HK-2 (cell line): Measurements from ENCODE around the gene MTA1.
A peak's percentile ranks its signal among the peaks of the same experiment; 100 is the strongest.

Experiments
- DNase-seq: peaks from one replicate; pipeline ENCODE4 v3.0.0-alpha.2; 2018; ENCODE audit not compliant: unreplicated experiment

Gene MTA1

DNA sequence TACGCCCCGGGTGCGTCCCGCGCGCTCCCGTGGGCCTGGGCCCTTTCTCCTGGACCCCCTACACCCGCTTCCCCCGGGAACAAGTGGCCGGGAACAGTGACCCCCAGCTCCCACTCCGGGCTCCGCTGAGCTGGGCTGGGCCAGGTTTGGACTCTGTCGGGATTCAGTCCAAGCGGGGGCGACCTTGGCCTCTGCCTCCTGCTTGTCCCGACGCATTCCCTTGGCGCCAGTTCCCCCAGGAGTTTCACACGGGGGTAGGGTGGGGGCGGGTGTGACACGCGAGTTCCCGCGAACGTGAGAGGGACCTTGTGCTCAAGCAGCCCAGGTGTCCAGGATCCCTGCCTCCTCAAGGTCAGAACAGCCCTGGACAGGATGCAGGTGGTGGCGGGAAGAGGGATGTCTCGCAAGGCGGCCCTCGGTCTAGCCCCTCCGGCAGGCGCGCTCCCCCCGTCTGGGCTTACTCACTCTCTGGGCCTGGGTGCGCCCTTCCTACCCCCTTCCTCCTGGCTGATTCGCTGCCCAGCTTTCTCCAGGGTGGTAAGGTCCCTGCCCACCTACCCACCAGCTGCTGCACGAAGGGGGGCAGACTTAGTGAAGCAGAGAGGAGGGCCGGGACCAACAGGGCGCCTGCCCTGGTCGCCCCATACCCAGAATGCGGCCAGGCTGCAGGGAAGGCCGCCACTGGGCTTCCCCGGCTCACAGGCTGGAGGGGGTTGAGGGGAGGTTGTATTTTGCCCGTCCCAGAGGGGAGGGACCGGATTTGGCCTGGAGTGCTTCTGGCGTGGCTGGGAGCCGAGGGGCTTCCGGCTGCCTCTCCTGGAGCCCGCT lies 55.9 kb downstream of the MTA1 start:
- DNase-seq = peak; percentile 77

DNA sequence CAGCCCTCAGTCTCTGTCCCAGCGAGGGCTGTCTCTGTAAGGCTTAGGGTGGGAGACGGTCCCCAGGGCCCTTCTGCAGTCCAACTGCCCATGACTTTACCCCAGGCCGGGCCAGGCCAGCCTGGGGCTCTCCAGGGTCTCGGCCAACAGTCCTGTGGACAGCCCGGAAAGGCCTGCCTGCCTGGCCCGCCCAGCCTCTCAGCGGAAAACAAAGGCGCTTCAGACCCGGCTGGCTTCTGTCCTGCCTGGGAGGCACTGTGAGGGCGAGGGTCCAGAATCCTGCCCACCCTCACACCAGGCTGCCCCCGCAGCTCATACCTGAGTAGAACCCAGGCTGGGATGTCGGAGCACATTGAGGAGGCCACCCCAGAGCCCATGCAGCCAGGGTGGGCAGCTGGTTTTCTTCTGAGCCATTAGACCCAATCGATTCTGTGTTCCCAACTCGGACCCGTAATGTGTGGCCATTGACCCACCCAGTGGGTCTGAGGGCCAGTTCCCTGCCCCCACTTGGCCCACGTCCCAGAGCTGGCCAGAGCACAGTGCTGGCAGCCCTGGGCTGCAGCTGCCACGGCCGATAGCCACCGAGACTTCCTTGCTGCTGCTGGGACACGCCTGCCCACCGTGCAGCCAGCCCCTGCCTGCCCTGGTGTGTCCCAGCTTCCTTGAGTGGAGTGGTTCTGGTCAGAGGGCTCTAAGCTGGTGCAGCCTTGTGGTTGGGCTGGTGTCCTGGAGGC lies 56.6 kb downstream of the MTA1 start:
- DNase-seq = peak; percentile 75

DNA sequence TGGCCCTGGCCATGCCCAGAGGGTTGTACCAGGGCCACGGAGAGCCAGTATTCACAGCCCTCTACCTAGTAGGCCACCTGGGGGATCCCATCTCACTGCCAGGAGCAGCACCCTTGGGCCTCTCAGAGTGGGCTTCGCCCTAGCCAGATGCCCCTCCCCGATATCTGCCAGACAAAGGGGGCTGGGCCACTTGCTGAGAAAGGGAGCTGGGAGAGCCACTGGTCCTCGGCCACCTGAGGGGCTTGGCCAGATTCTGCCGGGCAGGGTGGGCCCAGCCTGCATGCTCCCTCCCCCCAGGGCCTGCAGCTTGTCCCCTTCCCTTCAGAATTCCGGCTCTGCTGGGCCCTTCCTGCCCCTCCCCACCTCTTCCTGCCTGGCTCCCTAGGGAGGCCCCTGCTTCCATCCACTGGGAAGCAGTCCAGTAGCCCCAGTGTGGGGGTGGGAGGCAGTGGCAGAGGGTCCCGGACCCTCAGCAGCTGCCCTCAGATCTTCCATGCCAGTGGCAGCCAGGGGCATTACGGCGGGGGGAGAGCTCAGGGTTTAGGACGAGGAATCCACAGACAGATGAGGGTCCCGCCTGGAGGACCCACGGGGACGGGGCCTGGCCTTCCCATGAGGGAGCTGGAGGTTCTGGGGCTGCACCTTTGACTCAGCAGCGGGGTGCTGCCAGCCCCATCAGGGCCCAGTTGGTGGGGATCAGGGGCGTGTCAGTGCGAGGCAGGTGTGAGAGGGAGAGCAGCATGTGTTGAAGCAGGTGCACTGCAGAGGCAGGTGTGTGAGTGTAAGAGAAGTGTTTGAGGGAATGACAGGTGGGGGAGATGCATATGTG lies 57.4 kb downstream of the MTA1 start:
- DNase-seq = no peak

DNA sequence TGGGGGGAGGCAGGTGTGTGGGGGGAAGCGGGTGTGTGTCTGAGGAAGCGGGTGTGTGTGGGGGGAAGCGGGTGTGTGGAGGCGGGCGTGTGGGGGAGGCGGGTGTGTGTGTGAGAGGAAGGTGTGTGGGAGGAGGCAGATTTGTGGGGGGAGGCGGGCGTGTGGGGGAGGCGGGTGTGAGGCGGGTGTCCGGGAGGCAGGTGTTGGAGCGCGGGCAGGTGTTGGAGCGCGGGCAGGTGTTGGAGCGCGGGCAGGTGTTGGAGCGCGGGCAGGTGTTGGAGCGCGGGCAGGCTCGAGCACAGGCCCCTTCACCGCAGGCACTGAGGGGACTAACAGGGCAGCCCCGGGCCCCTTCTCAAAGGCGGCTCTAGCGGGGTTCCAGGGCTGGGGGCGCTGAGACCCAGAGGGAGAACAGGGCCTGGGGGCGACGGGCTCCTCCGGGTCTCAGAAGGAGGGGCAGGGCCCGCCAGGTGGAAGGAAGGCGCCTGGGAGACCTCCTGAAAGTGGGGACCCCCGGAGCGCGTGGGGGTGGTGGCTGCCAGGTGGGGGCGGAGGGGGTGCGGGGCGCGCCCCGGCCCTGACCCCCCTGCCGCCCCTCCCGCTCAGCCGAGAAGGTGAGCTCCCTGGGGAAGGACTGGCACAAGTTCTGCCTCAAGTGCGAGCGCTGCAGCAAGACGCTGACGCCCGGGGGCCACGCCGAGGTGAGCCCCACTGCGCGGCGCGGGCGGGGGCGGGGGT lies 58.2 kb downstream of the MTA1 start:
- no peak for DNase-seq

DNA sequence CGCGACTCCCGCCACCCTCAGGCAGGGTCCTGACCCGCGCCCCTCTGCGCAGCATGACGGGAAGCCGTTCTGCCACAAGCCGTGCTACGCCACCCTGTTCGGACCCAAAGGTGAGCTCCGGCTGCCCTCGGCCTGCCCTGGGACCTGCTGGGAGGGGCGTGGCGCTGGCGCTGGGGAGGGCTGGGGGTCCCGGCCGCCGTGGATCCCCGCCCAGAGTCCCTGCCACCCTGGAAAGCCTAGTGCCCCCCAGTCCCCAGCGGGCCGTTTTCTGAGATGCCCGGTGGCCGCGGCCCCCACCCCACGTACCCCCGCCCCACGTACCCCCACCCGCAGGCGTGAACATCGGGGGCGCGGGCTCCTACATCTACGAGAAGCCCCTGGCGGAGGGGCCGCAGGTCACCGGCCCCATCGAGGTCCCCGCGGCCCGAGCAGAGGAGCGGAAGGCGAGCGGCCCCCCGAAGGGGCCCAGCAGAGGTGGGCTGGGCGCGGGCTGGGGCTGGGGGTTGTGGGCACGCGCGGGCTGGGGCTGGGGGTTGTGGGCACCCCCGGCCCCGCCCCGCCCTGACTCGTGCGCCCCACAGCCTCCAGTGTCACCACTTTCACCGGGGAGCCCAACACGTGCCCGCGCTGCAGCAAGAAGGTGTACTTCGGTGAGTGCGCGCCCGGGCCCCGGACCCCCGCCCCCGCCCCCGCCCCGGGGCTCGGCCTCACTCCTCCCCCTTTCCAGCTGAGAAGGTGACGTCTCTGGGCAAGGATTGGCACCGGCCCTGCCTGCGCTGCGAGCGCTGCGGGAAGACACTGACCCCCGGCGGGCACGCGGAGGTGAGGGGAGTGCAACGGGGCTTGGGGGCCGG lies 59.0 kb downstream of the MTA1 start:
- no peak for DNase-seq

DNA sequence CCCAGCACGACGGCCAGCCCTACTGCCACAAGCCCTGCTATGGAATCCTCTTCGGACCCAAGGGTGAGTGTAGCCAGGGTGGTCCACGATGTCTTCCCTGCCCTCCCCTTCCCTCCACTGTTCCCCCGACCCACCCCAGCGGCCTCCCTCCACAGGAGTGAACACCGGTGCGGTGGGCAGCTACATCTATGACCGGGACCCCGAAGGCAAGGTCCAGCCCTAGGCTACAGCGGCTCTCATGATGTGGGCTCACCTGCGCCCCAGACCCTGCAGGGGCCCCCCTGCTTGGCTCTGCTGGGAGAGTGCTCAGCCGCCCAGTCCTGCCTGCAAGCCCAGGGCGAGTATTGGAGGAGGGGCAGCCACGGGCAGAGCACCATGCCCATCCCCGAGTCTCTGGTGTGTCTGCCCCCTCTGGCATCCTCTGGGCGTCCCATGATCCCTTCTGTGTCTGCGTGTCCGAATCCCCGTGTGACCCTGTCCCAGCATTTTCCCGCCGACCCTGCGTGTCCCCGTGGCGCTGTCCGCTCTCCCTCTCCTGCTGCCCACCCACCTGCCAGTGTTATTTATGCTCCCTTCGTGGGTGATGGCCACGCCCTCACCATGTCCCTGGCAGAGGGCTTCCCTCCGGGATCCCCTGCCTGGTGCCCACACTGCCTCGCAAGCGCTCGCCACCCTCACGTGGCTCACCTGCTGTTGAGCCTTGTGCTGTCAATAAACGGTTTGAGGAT lies 60.0 kb downstream of the MTA1 start:
- DNase-seq = no peak

DNA sequence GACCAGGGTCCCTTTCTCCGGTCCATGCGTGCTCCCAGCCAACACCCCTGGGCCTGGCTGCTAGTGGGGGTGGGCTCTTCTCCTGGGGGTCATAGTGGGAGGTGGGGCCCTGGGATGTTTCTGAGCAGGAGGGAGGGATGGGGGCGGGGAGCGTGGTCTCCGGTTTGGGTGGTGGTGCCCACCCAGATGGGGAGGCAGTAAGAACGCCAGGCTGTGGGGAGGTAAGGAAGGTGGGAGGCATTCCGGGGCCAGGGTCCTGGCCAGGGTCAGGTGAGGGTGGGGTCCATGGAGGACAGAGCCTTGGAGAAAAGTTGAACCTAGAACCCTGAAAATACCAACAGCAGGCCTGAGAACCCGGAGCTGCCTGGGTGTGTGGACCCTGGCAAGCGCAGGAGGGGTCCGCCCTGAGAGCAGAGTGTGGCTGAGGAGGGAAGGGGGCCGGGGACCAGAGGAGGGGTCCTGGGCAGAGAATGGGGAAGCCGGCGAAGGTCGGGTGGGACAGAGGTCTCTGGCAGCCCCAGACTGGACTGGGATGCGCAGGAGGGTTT lies 60.6 kb downstream of the MTA1 start:
- DNase-seq = no peak

DNA sequence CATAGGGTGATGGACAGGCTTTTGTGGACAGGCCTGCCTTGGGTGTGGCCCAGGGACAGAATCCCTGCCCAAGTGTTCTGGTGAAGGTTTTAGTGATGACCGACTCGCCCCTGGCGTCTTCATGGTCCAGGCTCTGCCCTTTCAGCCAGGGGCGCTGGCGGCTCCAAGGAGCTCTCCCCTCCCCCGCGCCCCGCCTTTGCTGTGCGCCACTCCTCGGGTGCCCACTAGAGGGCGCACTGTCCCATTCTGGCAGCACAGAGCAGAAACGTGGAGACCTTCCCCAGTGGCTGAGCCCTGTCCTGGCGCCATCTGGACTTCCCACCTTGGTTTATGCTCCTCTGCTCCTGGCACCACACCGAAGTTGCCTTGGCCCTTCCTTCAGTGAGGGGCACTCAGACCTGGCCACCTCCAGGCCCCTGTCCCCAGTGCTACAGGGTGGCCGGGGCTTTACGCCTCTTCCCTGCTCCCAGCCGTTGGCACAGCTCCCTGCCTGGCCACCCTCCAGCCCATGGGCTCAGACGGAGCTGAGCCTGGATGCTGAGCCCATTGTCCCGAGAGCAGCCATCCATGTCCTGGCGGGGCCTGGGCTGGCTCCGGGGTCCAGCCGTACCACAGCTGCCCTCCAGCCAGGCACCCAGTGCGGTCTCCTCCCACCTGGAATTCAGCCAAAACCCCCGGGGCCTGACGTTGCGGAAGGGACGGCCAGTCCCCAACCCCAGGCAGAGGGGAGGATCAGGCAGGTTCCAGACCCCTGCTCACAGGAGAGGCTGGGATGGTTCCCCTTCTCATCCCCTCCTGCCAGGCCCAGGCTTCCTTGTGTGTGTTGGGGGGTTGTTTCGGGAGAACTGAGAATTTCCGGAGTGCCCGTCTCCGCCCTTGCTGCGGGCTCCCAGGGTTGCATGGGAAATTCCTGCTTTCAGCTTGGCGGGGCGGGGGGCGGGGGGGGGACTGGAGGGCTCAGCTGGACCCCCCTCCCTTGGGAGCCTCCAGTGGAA lies 61.5 kb downstream of the MTA1 start:
- peak; percentile 95 for DNase-seq

DNA sequence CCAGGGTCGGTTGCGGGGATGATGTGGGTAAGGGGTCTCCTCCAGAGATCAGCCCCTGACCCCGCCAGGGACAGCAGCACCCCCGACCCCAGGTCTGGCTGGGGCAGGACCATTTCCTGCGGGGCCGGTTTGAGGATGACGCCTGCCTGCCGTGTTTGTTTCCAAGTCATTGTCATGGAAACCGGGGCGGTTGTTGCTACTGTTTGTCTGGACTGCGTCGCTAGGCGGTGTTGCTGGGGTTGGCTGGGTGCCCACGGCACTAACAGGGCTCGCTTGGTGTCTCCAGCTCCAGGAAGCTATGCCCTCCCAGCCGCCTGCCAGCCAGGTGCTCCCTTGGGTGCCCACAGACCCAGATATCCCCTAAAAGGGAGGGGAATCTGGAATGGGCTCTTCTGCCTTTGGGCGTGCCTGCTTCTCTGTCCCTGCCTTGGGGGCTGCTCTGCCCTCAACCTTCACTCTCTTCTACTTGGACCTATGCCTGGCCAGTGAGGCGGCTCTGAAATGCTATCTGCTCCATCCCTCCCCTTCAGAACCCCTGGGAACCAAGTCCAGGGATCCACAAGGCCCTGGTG lies 62.3 kb downstream of the MTA1 start:
- peak; percentile 94 for DNase-seq

DNA sequence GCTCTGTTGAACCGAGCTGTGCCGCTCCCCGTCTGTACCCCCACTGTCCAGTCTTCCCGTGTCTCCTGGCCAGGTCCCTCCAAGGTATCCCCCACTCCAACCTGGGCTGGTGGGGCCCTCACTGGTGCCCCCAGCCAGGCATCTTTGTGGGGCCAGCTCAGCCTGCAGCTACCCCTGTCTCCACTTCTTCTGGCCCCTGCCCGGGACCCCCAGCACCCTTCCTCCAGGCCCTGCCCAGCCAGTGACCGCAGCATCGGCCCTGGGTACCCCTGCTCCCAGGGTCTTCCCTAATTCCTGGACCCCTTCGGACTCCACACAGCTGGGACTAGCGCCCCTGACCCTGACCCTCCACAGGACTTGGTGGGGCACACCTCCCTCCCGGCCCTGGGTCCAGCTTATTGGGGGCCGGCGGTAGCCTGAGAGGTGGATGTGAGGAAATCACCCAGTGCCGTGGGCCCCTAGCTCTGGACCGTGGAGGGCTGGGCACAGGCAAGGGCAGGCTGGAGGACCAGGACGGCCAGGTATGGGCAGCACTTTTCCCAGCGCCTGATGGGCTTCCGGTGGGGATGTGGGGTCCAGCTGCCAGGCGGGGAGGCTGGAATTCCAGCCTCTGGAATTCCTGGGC lies 63.0 kb downstream of the MTA1 start:
- DNase-seq = no peak

DNA sequence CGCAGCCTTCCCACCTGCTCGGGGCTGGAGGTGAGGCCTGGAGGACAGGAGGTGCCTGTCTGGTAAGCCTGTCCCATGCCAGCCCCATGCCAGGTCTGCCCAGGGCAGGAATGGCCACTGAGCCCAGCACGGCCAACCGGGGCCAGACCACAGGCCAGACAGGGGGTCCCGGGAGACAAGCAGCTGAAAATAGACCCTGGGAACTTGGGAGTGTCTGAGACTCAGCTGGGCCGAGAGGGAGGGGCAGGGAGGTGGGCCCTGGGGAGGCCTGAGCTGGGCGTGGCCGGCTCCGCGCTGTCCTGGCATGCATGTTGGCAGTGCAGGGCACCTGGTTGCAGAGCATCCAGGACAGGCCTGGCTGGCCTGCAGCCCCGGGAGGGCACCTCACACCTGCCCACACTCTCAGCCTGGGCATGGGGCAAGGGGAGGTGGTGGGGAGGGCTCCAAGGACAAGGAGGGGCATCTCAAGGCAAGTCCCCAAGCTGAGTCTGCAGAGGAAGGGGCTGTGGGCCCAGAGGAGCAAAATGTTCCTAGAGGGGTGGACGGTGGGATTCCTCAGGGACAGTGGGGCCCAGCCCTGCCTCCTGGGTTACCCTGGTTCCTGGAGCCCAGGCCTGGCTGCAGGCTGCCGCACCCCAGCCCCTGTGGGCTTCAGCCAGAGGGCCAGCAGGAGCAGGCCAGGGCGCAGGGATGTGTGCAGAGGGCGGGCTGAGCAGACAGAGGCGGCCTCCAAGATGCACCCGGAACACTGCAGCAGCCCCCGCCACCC lies 63.9 kb downstream of the MTA1 start:
- no peak for DNase-seq

DNA sequence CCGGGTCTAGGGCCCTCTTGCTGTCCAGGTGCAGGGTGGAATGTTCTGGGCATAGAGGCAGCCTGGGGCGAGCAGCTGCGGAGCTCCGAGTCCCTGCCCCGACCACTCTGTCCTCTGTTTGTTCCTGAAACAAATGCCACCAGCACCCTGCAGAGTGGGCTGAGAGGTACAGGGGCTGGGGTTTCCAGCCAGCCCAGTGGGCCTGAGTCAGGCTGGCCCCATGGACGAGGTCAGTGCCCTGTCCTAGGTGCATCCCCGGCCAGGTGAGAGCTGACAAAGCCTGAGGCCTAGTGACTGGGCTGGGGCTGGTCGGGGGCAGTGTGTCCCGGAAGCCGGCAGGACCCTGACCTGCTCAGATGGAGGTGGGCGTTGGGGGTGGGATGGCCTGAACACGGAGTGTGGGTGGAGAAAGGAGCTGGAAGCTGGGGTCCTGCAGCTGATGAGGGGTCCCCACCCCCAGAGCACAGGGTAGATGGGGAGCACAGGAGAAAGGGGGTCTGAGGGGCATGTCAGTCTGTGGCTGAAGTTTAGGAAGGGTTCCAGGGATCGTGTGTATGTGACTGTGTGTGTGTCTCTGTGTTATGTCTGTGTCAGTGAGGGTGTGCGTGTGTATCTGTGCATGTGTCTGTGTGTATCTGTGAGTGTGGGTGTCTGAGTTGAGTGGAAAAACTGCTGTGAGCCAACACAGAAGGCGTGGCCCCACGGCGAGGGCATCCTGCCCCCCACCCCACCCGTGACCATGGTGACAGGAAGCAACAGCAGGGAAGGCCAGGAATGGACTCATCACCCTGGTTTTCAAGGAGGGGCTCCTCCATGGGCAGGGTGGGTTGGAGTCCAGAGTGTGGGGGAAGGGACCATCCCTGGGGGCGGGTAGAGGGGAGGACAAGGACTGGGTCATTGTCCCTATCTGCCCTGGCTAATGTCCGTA lies 64.7 kb downstream of the MTA1 start:
- DNase-seq = no peak

DNA sequence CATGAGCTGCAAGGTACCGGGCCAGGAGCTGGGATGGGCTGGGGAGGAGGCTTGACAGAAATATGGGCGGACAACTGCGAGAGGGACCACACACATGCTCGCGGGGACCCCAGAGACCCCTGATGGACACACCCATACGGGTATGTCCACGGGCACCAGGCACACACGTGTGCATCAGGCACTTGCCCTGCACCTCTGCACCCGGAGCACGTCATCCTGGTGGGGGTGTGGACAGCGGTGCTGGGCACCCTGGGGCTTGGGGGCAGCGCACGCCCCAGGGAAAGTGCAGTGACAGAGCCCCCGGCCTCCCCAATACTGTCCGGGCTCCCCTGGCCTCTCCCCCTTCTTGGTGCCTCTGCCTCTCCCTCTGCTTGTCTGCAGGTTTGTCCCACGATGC lies 65.4 kb downstream of the MTA1 start:
- no peak for DNase-seq

DNA sequence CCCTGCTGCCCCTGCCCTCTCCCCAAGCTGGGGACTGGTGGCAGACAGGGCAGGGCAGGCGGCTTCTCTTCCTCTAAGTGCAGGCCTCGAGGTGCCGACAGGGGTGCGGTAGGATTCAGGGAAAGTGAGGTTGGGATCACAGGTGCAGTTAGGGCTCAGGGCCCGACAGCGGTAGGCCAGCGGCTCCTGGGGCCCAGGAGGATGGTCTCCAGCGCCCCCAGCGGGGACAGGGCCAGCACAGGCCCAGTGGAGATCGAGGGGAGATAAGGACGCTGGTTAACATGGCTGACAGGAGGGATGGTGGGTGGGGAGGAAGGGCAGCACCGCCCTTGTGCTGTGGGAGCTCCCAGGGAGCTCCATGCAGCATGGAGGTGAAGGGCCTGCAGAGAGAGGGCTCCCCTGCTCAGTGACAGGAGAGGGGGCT lies 66.1 kb downstream of the MTA1 start:
- no peak for DNase-seq

DNA sequence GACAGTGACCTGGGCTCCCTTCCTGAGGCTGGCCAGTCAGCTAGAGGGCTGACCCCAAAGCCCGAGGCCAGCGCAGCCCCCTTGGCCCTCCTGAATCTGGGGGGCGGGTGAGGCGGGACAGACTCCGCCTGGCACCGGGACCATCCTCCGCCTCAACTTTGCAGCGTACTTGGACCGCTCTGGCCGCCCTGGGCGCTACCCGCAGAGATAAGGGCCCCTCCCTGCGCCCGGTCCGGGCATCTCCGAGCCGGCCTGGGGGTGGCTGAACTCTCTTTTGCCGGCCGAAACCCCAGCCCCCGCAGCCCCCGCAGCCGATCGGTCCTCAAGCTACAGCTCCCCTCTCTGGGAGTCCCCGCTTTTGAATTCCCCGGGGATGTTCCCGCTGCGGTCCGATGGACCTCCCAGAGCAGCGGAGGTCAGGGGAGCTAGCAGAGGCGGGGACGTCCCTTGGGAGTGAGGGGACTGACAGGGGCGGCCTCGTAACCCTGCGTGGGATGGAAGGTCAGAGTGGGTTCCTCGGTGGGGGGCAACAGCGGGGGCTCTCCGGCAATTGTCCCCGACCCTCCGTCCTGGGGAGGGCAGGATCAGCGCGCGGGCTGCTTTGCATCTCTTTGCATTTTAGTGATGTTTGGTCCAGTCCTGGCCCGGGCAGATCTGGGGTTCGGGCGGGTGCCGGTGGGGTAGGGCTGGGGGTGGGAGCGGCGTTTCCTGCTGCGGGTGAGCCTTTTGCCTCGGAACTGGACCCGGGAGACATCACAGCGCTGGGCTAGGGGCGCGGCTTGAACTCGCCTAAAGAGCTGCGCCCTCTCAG lies 66.7 kb downstream of the MTA1 start, which contains the start of gene CRIP1:
TSS of gene CRIP1 (plus strand) at position 724 of the 811 bp plus-strand sequence. CDS start 374 bp downstream, outside the sequence.
- no peak for DNase-seq
